Smooth muscle cell (in vitro differentiated cells): ENCODE measurements around the gene UBE2F. TPM values are rescaled to one million over a fixed set of nuclear protein-coding genes. Genes with fewer than 3 reads are reported as not detected.

ENCODE experiments used
- DNase-seq: peaks from one replicate; lab custom pipeline; 2025; ENCODE audit not compliant: unreplicated experiment; lab: John Stamatoyannopoulos, UW
- H2AFZ ChIP-seq: fragments of 200-600 bp; sonication (generic); 2 replicates; pipeline ENCODE4 v1.6.0; 2016; ENCODE audit warnings: antibody characterized with exemption, low read depth, mild to moderate bottlenecking
- H3F3A ChIP-seq: fragments of 200-600 bp; sonication (generic); 2 replicates; pipeline ENCODE4 v1.6.0; 2017; ENCODE audit warnings: antibody characterized with exemption, low read depth
- H3K27ac ChIP-seq: fragments of 200-600 bp; sonication (generic); 2 replicates; pipeline ENCODE4 v1.5.1; 2016; ENCODE audit warnings: low read depth, mild to moderate bottlenecking
- H3K27me3 ChIP-seq: fragments of 200-600 bp; sonication (generic); 2 replicates; pipeline ENCODE4 v1.6.1; 2016; ENCODE audit warnings: low read depth, mild to moderate bottlenecking
- H3K36me3 ChIP-seq: fragments of 200-600 bp; sonication (generic); 2 replicates; pipeline ENCODE4 v1.5.1; 2016; ENCODE audit warnings: low read depth
- H3K4me1 ChIP-seq: fragments of 200-600 bp; sonication (generic); 2 replicates; pipeline ENCODE4 v1.5.1; 2016; ENCODE audit warnings: low read depth
- H3K4me2 ChIP-seq: fragments of 200-600 bp; sonication (generic); 2 replicates; pipeline ENCODE4 v1.6.0; 2016; ENCODE audit warnings: mild to moderate bottlenecking
- H3K4me3 ChIP-seq: fragments of 200-600 bp; sonication (generic); 2 replicates; pipeline ENCODE4 v1.5.1; 2016; ENCODE audit warnings: mild to moderate bottlenecking
- H3K79me2 ChIP-seq: fragments of 200-600 bp; sonication (generic); 2 replicates; pipeline ENCODE4 v1.6.0; 2016; ENCODE audit warnings: low read depth, mild to moderate bottlenecking
- H3K9ac ChIP-seq: fragments of 200-600 bp; sonication (generic); 2 replicates; pipeline ENCODE4 v1.6.0; 2016; ENCODE audit warnings: low read depth
- H3K9me3 ChIP-seq: fragments of 200-600 bp; sonication (generic); replicated peaks from 2 replicates; pipeline ENCODE4 v1.5.1; 2016; ENCODE audit warnings: low read depth
- H4K20me1 ChIP-seq: fragments of 200-600 bp; sonication (generic); 2 replicates; pipeline ENCODE4 v1.6.0; 2016; ENCODE audit warnings: low read depth
- WGBS: methylation state at CpG from one replicate; pipeline ENCODE4 v1.1.7; 2016; ENCODE audit warnings: low lambda C conversion rate; 5-methylcytosine and 5-hydroxymethylcytosine counted together
- polyA plus RNA-seq: library from polyadenylated mRNA; unstranded; fragments of >200 nt; fragmentation: Nextera tagmentation; extraction: Ambion mirVana; gene quantifications from 2 replicates; pipeline ENCODE4 v1.2.1, GENCODE V29; 2016
- total RNA-seq: library from RNA; depleted of rRNA; stranded (reverse); fragments of >200 nt; gene quantifications from 2 replicates; pipeline ENCODE4 v1.2.3, GENCODE V29; 2014
- TF ChIP-seq, protein P1 (sequence below): fragments of 200-600 bp; sonication (generic); IDR thresholded peaks from 2 replicates; pipeline ENCODE4 v1.5.1; 2017; ENCODE audit warnings: borderline replicate concordance, mild to moderate bottlenecking, antibody characterized with exemption; ENCODE audit not compliant: insufficient read depth, poor library complexity, severe bottlenecking

The UBE2F gene
- total and polyA plus RNA-seq, 2 experiments from 2014 or later = 52.5 to 94.8 TPM

DNA sequence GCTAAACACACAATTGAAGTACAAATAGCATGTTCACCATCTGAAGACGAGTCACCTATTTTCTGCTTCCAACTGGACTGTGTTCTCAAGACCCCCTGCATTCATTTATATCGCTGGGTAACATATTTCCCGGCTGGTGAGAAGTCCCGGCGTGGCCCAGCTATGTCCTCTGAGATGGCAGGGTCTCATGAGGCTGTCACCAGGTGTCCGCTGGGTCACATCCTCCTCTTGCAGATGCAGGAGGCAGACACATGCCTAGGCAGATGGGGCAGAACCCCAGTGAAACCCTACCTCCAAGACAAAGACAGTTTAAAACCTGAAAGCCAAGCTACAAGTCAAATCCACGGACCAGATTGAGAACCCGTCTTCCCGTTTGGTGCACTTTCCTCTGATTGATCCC, 36.8 kb upstream of the UBE2F start:
- 88% methylated on average over 9 of the region's 9 CpGs for WGBS
- Histone ChIP-seq H3K36me3 (no peaks in the 10 kb centered on the region), H3K79me2 (no peaks in the 10 kb centered on the region), H4K20me1 (no peaks in the 10 kb centered on the region), H3K4me2 (no peak overlapping the region), H2AFZ (no peak overlapping the region), H3F3A (no peaks in the 10 kb centered on the region), H3K9ac (no peak overlapping the region), H3K9me3 (no peaks in the 10 kb centered on the region), H3K4me1 (no peaks in the 10 kb centered on the region), H3K27me3 (no peaks in the 10 kb centered on the region), H3K27ac (no peak overlapping the region), H3K4me3 (no peak overlapping the region)
- TF ChIP-seq, protein P1, sequence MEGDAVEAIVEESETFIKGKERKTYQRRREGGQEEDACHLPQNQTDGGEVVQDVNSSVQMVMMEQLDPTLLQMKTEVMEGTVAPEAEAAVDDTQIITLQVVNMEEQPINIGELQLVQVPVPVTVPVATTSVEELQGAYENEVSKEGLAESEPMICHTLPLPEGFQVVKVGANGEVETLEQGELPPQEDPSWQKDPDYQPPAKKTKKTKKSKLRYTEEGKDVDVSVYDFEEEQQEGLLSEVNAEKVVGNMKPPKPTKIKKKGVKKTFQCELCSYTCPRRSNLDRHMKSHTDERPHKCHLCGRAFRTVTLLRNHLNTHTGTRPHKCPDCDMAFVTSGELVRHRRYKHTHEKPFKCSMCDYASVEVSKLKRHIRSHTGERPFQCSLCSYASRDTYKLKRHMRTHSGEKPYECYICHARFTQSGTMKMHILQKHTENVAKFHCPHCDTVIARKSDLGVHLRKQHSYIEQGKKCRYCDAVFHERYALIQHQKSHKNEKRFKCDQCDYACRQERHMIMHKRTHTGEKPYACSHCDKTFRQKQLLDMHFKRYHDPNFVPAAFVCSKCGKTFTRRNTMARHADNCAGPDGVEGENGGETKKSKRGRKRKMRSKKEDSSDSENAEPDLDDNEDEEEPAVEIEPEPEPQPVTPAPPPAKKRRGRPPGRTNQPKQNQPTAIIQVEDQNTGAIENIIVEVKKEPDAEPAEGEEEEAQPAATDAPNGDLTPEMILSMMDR = no peak
- no peak for DNase-seq

GRCh38 chr2:237931205-237931721, 35.6 kb upstream of the UBE2F start:
- TF ChIP-seq, protein P1 = no peak
- no peak overlapping the region for H3K4me2 ChIP-seq
- H3K36me3 ChIP-seq = no peaks in the 10 kb centered on the region
- no peak for DNase-seq
- no peaks in the 10 kb centered on the region for H3K4me1 ChIP-seq
- no peak overlapping the region for H3K27ac ChIP-seq
- H4K20me1 ChIP-seq = no peaks in the 10 kb centered on the region
- H3K9ac ChIP-seq = no peak overlapping the region
- WGBS = 78% methylated on average over 9 of the region's 9 CpGs
- H2AFZ ChIP-seq = no peak overlapping the region
- no peak overlapping the region for H3K4me3 ChIP-seq
- H3K79me2 ChIP-seq = no peaks in the 10 kb centered on the region
- no peaks in the 10 kb centered on the region for H3F3A ChIP-seq
- no peaks in the 10 kb centered on the region for H3K27me3 ChIP-seq
- no peaks in the 10 kb centered on the region for H3K9me3 ChIP-seq

GRCh38 chr2:237932731-237933131, 34.1 kb upstream of the UBE2F start:
- Histone ChIP-seq H3K9ac (no peak overlapping the region), H3K27ac (no peak overlapping the region), H3K4me2 (no peak overlapping the region), H3K9me3 (no peaks in the 10 kb centered on the region), H3F3A (no peaks in the 10 kb centered on the region), H3K79me2 (no peaks in the 10 kb centered on the region), H2AFZ (no peak overlapping the region), H3K4me3 (no peak overlapping the region), H3K27me3 (no peaks in the 10 kb centered on the region), H3K36me3 (no peaks in the 10 kb centered on the region), H3K4me1 (no peaks in the 10 kb centered on the region), H4K20me1 (no peaks in the 10 kb centered on the region)
- DNase-seq = no peak
- WGBS = 78% methylated on average over 3 of the region's 3 CpGs
- TF ChIP-seq, protein P1 = no peak

DNA sequence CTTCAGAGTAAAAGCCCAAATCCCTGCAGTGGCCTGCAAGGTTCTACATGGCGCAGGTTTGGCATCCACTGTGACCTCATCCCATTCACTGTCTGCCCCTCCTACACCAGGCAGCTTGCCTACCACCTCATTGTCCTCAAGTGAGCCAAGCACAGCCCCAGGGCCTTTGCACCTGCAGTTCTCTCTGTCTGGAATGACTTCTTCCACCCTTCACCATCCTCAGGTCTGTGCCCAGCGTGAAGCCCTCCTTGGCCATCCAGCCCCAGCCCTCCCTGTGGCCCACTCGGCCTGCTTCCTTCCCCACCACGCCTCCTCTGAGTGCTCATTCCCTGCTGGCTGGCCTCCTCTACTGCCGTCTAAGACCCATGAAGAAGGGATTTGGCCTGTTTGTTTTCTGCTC, 32.6 kb upstream of the UBE2F start:
- Histone ChIP-seq H4K20me1 (no peaks in the 10 kb centered on the region), H2AFZ (no peak overlapping the region)

More for the DNA sequence above, 32.6 kb upstream of the UBE2F start:
- TF ChIP-seq, protein P1 = no peak
- Histone ChIP-seq H3K27ac (no peak overlapping the region), H3K36me3 (no peaks in the 10 kb centered on the region), H3K79me2 (no peaks in the 10 kb centered on the region), H3K27me3 (no peaks in the 10 kb centered on the region), H3K4me2 (no peak overlapping the region), H3K9me3 (no peaks in the 10 kb centered on the region), H3K4me3 (no peak overlapping the region), H3F3A (no peaks in the 10 kb centered on the region), H3K4me1 (no peaks in the 10 kb centered on the region), H3K9ac (no peak overlapping the region)
- WGBS = 88% methylated on average over 5 of the region's 5 CpGs
- no peak for DNase-seq
